ENCODE results near the gene GPR155. TPM values are rescaled to one million over a fixed set of nuclear protein-coding genes. Genes with fewer than 3 reads are reported as not detected.
"Not testable (repeated sequence)": the region's sequence is repeated elsewhere in the genome, so short reads cannot be mapped to it uniquely, and the experiment has no call there.

GPR155 gene
- total RNA-seq, 4 donors from 2014 or later, result 2.1 to 9.9 (median 3.6) TPM

- DNase-seq, result no peak
- intact Hi-C loops (cut with DNase I), result no loop called here
- no peaks in the 10 kb centered on the region for H3K9me3 ChIP-seq
- WGBS, 2 donors, result 64 to 67% methylated on average over 6 to 7 of the region's 7 CpGs
- no peaks in the 10 kb centered on the region for H3K27me3 ChIP-seq
- H3K4me1 ChIP-seq, result peaks cover 0 to 8% (median 0%) of the 10 kb centered on the region in 3 donors
- TF ChIP-seq POLR2A (IDR thresholded peaks at IDR 0.05) (no peak), CTCF (IDR thresholded peaks at IDR 0.05) (no peak)
- peak overlapping the region in 3 of 4 donors; percentile 32 to 69 (median 68) for H3K27ac ChIP-seq
- peak overlapping the region in 1 of 4 donors; percentile 14 for H3K4me3 ChIP-seq
- no peaks in the 10 kb centered on the region for H3K36me3 ChIP-seq
Observed at GRCh38 chr2:174492963-174493431, 6.2 kb upstream of the GPR155 start.

GRCh38 chr2:174491947-174492346 is 5.1 kb upstream of the GPR155 start:
- H3K27me3 ChIP-seq, result no peaks in the 10 kb centered on the region
- H3K36me3 ChIP-seq, result no peaks in the 10 kb centered on the region
- H3K4me3 ChIP-seq, result no peak overlapping the region
- H3K9me3 ChIP-seq, result no peaks in the 10 kb centered on the region
- WGBS, 2 donors, result 90 to 98% methylated on average over 2 of the region's 2 CpGs
- peaks cover 0 to 14% (median 0%) of the 10 kb centered on the region in 3 donors for H3K4me1 ChIP-seq
- no peak for DNase-seq
- H3K27ac ChIP-seq, result no peak overlapping the region
- intact Hi-C loops (cut with DNase I), result no loop called here
- no peak for TF ChIP-seq CTCF (IDR thresholded peaks at IDR 0.05)
- TF ChIP-seq POLR2A (IDR thresholded peaks at IDR 0.05), result no peak

GRCh38 chr2:174490051-174490450 is 3.2 kb upstream of the GPR155 start:
- WGBS, 2 donors, result 59 to 80% methylated on average over 3 of the region's 3 CpGs
- Histone ChIP-seq H3K9me3 (no peaks in the 10 kb centered on the region), H3K4me3 (no peak overlapping the region), H3K36me3 (no peaks in the 10 kb centered on the region), H3K27me3 (no peaks in the 10 kb centered on the region), H3K4me1 (peaks cover 0 to 20% (median 0%) of the 10 kb centered on the region in 3 donors), H3K27ac (no peak overlapping the region)
- TF ChIP-seq POLR2A (IDR thresholded peaks at IDR 0.05) (no peak), CTCF (IDR thresholded peaks at IDR 0.05) (no peak)
- no peak for DNase-seq
- intact Hi-C loops (cut with DNase I), result no loop called here

GRCh38 chr2:174489520-174489919 is 2.7 kb upstream of the GPR155 start:
- intact Hi-C loops (cut with DNase I); H3K27ac ChIP-seq: not testable (repeated sequence)
- WGBS, 2 donors, result 81 to 88% methylated on average over 10 of the region's 10 CpGs

GRCh38 chr2:174487820-174488162 is 962 bp upstream of the GPR155 start:
- Histone ChIP-seq H3K4me1 (peaks cover 0 to 35% (median 0%) of the 10 kb centered on the region in 3 donors), H3K27me3 (no peaks in the 10 kb centered on the region), H3K9me3 (no peaks in the 10 kb centered on the region), H3K4me3 (peak overlapping the region in 3 of 4 donors; percentile 65 to 81 (median 74)), H3K27ac (peak overlapping the region; percentile 69 to 88 (median 86)), H3K36me3 (peaks cover 0 to under 1% (median 0%) of the 10 kb centered on the region in 3 donors)
- intact Hi-C loops (cut with DNase I), result no loop called here
- DNase-seq, result no peak
- WGBS, 2 donors, result 96 to 98% methylated on average over 8 of the region's 8 CpGs
- TF ChIP-seq POLR2A (IDR thresholded peaks at IDR 0.05), result no peak

More at GRCh38 chr2:174489520-174489919, 2.7 kb upstream of the GPR155 start:
- H3K4me1 ChIP-seq, result peaks cover 0 to 25% (median 0%) of the 10 kb centered on the region in 3 donors
- DNase-seq, H3K9me3 ChIP-seq, H3K27me3 ChIP-seq, H3K36me3 ChIP-seq, H3K4me3 ChIP-seq: not testable (repeated sequence)

- H3K36me3 ChIP-seq, result peaks cover 0 to 5% (median 0%) of the 10 kb centered on the region in 3 donors
- H3K27me3 ChIP-seq, result no peaks in the 10 kb centered on the region
- intact Hi-C loops (cut with DNase I), result no loop called here
- 6 to 7% methylated on average over 11 to 14 of the region's 36 CpGs for WGBS, 2 donors
- no peak for TF ChIP-seq CTCF (IDR thresholded peaks at IDR 0.05)
- no peak for TF ChIP-seq POLR2A (IDR thresholded peaks at IDR 0.05)
- DNase-seq, result peak; percentile 95
- no peaks in the 10 kb centered on the region for H3K9me3 ChIP-seq
- H3K4me1 ChIP-seq, result peaks cover 0 to 35% (median 0%) of the 10 kb centered on the region in 3 donors
- H3K27ac ChIP-seq, result peak overlapping the region; percentile 82 to 88 (median 86)
- H3K4me3 ChIP-seq, result peak overlapping the region; percentile 63 to 81 (median 70)
Observed at GRCh38 chr2:174487108-174487819, 435 bp upstream of the GPR155 start.
